Common myeloid progenitor, CD34-positive (primary cell): Measurements from ENCODE around the gene IDH2.
"Not testable (repeated sequence)": the region's sequence is repeated elsewhere in the genome, so short reads cannot be mapped to it uniquely, and the experiment has no call there.

ENCODE experiments used
- CTCF ChIA-PET: fragments of 350-600 bp; sonication (Branson Sonifier 250); formaldehyde crosslinking; loops from one replicate; lab custom pipeline; 2021; ENCODE audit warnings: antibody characterized with exemption; lab: Charles Lee
- POLR2A ChIA-PET: fragments of 350-600 bp; sonication (Branson Sonifier 250); formaldehyde crosslinking; loops from one replicate; lab custom pipeline; 2021; ENCODE audit warnings: antibody characterized with exemption; lab: Charles Lee
- DNase-seq, 3 donors: peaks; one replicate each; pipeline versions ENCODE4 v3.0.0 to v3.0.0-alpha.2; 2013
- H3K27ac ChIP-seq, 2 experiments: 1 replicate in 1 of 2; 2 replicates in 1 of 2; pipeline ENCODE4 v1.7.0; 2013; ENCODE audit warnings: inconsistent platforms in 2 of 2, low read length in 2 of 2, mild to moderate bottlenecking in 2 of 2, low read depth in 1 of 2, moderate library complexity in 1 of 2; ENCODE audit not compliant: severe bottlenecking in 2 of 2, insufficient read depth in 1 of 2, poor library complexity in 1 of 2
- H3K27me3 ChIP-seq, 5 experiments: replicated peaks in 2 of 5; 1 replicate in 3 of 5; 2 replicates in 2 of 5; pipeline versions ENCODE4 v1.6.1 to v1.7.0; 2013; ENCODE audit warnings: low read length in 4 of 5, mild to moderate bottlenecking in 2 of 5, moderate library complexity in 2 of 5, inconsistent platforms in 1 of 5; ENCODE audit not compliant: insufficient read depth in 5 of 5, control insufficient read depth in 4 of 5
- H3K36me3 ChIP-seq, 4 experiments: 1 replicate in 2 of 4; 2 replicates in 2 of 4; pipeline versions ENCODE4 v1.6.1 to v1.7.0; 2013; ENCODE audit warnings: low read length in 3 of 4, control low read depth in 1 of 4, mild to moderate bottlenecking in 1 of 4; ENCODE audit not compliant: control insufficient read depth in 4 of 4, insufficient read depth in 4 of 4
- H3K4me1 ChIP-seq, 4 experiments: 1 replicate in 3 of 4; 2 replicates in 1 of 4; pipeline versions ENCODE4 v1.6.1 to v1.7.1; 2013; ENCODE audit warnings: low read length in 3 of 4, mild to moderate bottlenecking in 3 of 4, control low read depth in 1 of 4, inconsistent platforms in 1 of 4, moderate library complexity in 1 of 4; ENCODE audit not compliant: control insufficient read depth in 4 of 4, insufficient read depth in 4 of 4; ENCODE audit errors: control extremely low read depth in 1 of 4
- H3K4me3 ChIP-seq, 7 experiments: 1 replicate in 4 of 7; 2 replicates in 3 of 7; pipeline versions ENCODE4 v1.5.1 to v1.7.0; 2013; ENCODE audit warnings: mild to moderate bottlenecking in 7 of 7, low read length in 6 of 7, moderate library complexity in 6 of 7, inconsistent platforms in 2 of 7, low read depth in 2 of 7, control low read depth in 1 of 7; ENCODE audit not compliant: insufficient read depth in 4 of 7, control insufficient read depth in 1 of 7; ENCODE audit errors: extremely low read depth in 1 of 7
- H3K9me3 ChIP-seq, 5 experiments: 1 replicate in 4 of 5; 2 replicates in 1 of 5; pipeline versions ENCODE4 v1.6.1 to v1.7.1; 2013; ENCODE audit warnings: low read length in 4 of 5, mild to moderate bottlenecking in 2 of 5, inconsistent platforms in 1 of 5, low read depth in 1 of 5, moderate library complexity in 1 of 5; ENCODE audit not compliant: control insufficient read depth in 4 of 5, insufficient read depth in 2 of 5; ENCODE audit errors: control extremely low read depth in 1 of 5
- WGBS: methylation state at CpG from one replicate; pipeline ENCODE4 v1.1.5; 2013; ENCODE audit not compliant: insufficient coverage; 5-methylcytosine and 5-hydroxymethylcytosine counted together

The IDH2 gene

GRCh38 chr15:90115783-90116182 is 13.5 kb upstream of the IDH2 start:
- WGBS, result 100% methylated on average over 1 of the region's 2 CpGs
- no peaks in the 10 kb centered on the region for H3K27me3 ChIP-seq
- peaks cover 4 to 15% (median 12%) of the 10 kb centered on the region in 5 experiments for H3K9me3 ChIP-seq
- CTCF ChIA-PET, result no interaction called here
- DNase-seq, result no peak
- no peak overlapping the region for H3K4me3 ChIP-seq
- no peaks in the 10 kb centered on the region for H3K36me3 ChIP-seq
- H3K27ac ChIP-seq, result no peak overlapping the region
- H3K4me1 ChIP-seq, result no peaks in the 10 kb centered on the region
- POLR2A ChIA-PET, result no interaction called here

GRCh38 chr15:90114451-90114901 is 12.2 kb upstream of the IDH2 start:
- Histone ChIP-seq H3K4me1 (no peaks in the 10 kb centered on the region), H3K36me3 (no peaks in the 10 kb centered on the region), H3K27me3 (no peaks in the 10 kb centered on the region), H3K9me3 (peaks cover 4 to 15% (median 12%) of the 10 kb centered on the region in 5 experiments), H3K4me3 (no peak overlapping the region), H3K27ac (no peak overlapping the region)
- DNase-seq, result no peak
- 40% methylated on average over 1 of the region's 2 CpGs for WGBS
- ChIA-PET CTCF (no interaction called here), POLR2A (no interaction called here)

DNA sequence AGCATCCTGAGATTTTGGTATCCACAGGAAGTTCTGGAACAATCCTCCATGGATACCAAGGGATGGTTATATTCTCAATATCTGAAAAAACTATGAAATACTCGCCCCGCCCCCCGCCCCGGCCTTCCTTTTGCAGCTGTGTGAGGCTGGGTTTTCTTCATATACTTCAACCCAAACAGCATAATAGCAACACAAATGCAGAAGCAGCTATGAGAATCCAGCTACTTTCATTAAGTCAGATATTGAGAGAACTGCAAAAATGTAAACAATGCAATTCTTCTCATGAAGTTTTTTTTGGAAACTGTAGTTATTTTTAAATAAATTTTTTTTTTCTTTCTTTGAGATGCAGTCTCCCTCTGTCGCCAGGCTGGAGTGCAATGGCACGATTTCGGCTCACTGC is 10.9 kb upstream of the IDH2 start:
- Histone ChIP-seq H3K27me3 (no peaks in the 10 kb centered on the region), H3K36me3 (no peaks in the 10 kb centered on the region), H3K4me1 (no peaks in the 10 kb centered on the region), H3K9me3 (peaks cover 4 to 15% (median 12%) of the 10 kb centered on the region in 5 experiments), H3K27ac (no peak overlapping the region), H3K4me3 (no peak overlapping the region)
- WGBS, result 100% methylated on average over 1 of the region's 7 CpGs
- POLR2A ChIA-PET, result no interaction called here
- CTCF ChIA-PET, result no interaction called here
- no peak for DNase-seq

DNA sequence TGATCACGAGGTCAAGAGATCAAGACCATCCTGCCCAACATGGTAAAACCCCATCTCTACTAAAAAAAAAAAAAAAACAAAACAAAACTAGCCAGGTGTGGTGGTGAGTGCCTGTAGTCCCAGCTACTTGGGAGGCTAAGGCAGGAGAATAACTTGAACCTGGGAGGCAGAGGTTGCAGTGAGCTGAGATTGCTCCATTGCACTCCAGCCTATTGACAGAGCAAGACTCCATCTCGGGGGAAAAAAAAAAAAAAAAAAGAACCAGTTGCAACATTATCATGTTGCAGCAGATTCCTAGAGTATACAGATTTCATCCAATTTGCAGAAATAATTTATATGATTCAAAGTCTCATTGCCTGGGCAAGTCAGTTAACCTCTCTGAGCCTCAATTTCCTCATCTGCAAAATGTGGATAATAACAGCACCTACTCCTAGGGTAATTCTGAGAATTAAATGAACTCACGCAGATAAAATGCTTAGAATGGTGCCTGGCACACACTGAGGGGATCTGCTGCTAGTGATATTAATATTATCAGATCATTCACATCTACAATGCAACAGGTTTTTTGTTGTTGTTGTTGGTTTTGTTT is 7.0 kb upstream of the IDH2 start:
- POLR2A ChIA-PET, H3K36me3 ChIP-seq, H3K27me3 ChIP-seq, H3K9me3 ChIP-seq, H3K4me3 ChIP-seq, DNase-seq, H3K4me1 ChIP-seq, H3K27ac ChIP-seq: not testable (repeated sequence)
- CTCF ChIA-PET, result interaction anchor here (0.8 kb wide), 1 partner anchor 33 kb away, joined by 3 read pairs; no protein-coding TSS in a partner anchor
- WGBS, result no CpG with 5 or more reads among the region's 3 CpGs

DNA sequence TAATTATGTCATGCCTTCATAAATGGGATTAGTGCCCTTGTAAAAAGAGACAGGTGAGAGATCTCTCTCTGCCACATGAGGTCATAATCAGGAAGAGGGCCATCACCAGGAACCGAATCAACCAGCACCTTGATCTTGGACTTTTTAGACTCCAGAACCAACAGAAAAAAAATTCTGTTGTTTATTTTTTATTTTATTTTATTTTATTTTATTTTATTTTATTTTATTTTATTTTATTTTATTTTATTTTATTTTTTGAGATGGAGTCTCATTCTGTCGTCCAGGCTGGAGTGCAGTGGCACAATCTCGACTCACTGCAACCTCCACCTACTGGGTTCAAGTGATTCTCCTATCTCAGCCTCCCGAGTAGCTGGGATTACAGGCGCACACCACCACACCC is 5.8 kb upstream of the IDH2 start:
- CTCF ChIA-PET, result interaction anchor here (1.4 kb wide), 1 partner anchor 185 kb away, joined by 4 read pairs; no protein-coding TSS in a partner anchor
- 80% methylated on average over 1 of the region's 5 CpGs for WGBS
- H3K36me3 ChIP-seq, H3K27ac ChIP-seq, H3K4me1 ChIP-seq, POLR2A ChIA-PET, H3K9me3 ChIP-seq, H3K4me3 ChIP-seq, DNase-seq, H3K27me3 ChIP-seq: not testable (repeated sequence)

- POLR2A ChIA-PET, result interaction anchor here (0.7 kb wide), 1 partner anchor 115 kb away, joined by 5 read pairs; no protein-coding TSS in a partner anchor
- H3K4me3 ChIP-seq, result no peak overlapping the region
- CTCF ChIA-PET, result interaction anchor here (1.3 to 1.5 kb wide), 3 partner anchors 12 to 187 kb away, joined by 3 to 4 read pairs (median 3); no protein-coding TSS in a partner anchor
- H3K27ac ChIP-seq, result no peak overlapping the region
- no peak for DNase-seq
- H3K36me3 ChIP-seq, result no peaks in the 10 kb centered on the region
- 97% methylated on average over 5 of the region's 7 CpGs for WGBS
- H3K27me3 ChIP-seq, result peaks cover 0 to 2% (median 0%) of the 10 kb centered on the region in 5 experiments
- H3K9me3 ChIP-seq, result no peaks in the 10 kb centered on the region
- peaks cover 0 to 8% (median 6%) of the 10 kb centered on the region in 4 experiments for H3K4me1 ChIP-seq
These were observed 4.4 kb upstream of the IDH2 start for GRCh38 chr15:90106522-90107117.

GRCh38 chr15:90105521-90105920 is 3.3 kb upstream of the IDH2 start:
- Histone ChIP-seq H3K27me3 (peaks cover 0 to 2% (median 0%) of the 10 kb centered on the region in 5 experiments), H3K4me3 (no peak overlapping the region), H3K36me3 (no peaks in the 10 kb centered on the region), H3K4me1 (peaks cover 4 to 18% (median 17%) of the 10 kb centered on the region in 4 experiments), H3K9me3 (no peaks in the 10 kb centered on the region), H3K27ac (no peak overlapping the region)
- ChIA-PET POLR2A (no interaction called here), CTCF (interaction anchor here (1.5 kb wide), 1 partner anchor 13 kb away, joined by 3 read pairs; no protein-coding TSS in a partner anchor)
- WGBS, result 90% methylated on average over 5 of the region's 7 CpGs
- DNase-seq, result no peak
